Endometrial microvascular endothelial cells (primary cell): ENCODE measurements around the gene CARM1. TPM values are rescaled to one million over a fixed set of nuclear protein-coding genes. Genes with fewer than 3 reads are reported as not detected.
"Not testable (repeated sequence)": the region's sequence is repeated elsewhere in the genome, so short reads cannot be mapped to it uniquely, and the experiment has no call there.

Experiments used
- in situ Hi-C: cut with HindIII; loops from 2 replicates; pipeline ENCODE4 v1.10.0; 2017; ENCODE audit warnings: low sequenced_read_pairs, low pct_unique_long_range_greater_than_20kb; ENCODE audit errors: inconsistent ontology term
- total RNA-seq: library from RNA; depleted of rRNA; stranded (reverse); fragments of >200 nt; gene quantifications from one replicate; pipeline ENCODE4 v1.2.3, GENCODE V29; 2015; ENCODE audit errors: inconsistent ontology term

Gene CARM1
- 45.3 TPM for total RNA-seq

GRCh38 chr19:10870955-10871603 lies at the start of gene CARM1:
Gene CARM1 (plus strand): TSS chr19:10871553. CDS start chr19:10871703, 150 bp downstream.
- in situ Hi-C loops = no loop called here

GRCh38 chr19:10823690-10824089 lies 47.7 kb upstream of the CARM1 start:
- in situ Hi-C loops = no loop called here

- in situ Hi-C loops = no loop called here
Observed at GRCh38 chr19:10826231-10826630, 45.1 kb upstream of the CARM1 start.

- in situ Hi-C loops = no loop called here
Observed at GRCh38 chr19:10826846-10827245, 44.5 kb upstream of the CARM1 start.

- in situ Hi-C loops = no loop called here
Observed at GRCh38 chr19:10828981-10829821, 42.2 kb upstream of the CARM1 start.

GRCh38 chr19:10829967-10830366 lies 41.4 kb upstream of the CARM1 start:
- in situ Hi-C loops = no loop called here

GRCh38 chr19:10830370-10830769 lies 41.0 kb upstream of the CARM1 start:
- in situ Hi-C loops = no loop called here

GRCh38 chr19:10830931-10831779 lies 40.2 kb upstream of the CARM1 start:
- in situ Hi-C loops = no loop called here

GRCh38 chr19:10831987-10832938 lies 39.1 kb upstream of the CARM1 start:
- in situ Hi-C loops = no loop called here

- in situ Hi-C loops = no loop called here
Observed at GRCh38 chr19:10832939-10833296, 38.4 kb upstream of the CARM1 start.

- in situ Hi-C loops = no loop called here
Observed at GRCh38 chr19:10835089-10835753, 36.1 kb upstream of the CARM1 start.

- in situ Hi-C loops = no loop called here
Observed at GRCh38 chr19:10835754-10836478, 35.4 kb upstream of the CARM1 start, which contains the start of gene TMED1. Gene TMED1 (minus strand): TSS chr19:10836212. CDS start chr19:10836191, 21 bp downstream.

- in situ Hi-C loops = no loop called here
Observed at GRCh38 chr19:10836479-10837330, 34.6 kb upstream of the CARM1 start.

- in situ Hi-C loops = not testable (repeated sequence)
Observed at GRCh38 chr19:10837649-10838048, 33.7 kb upstream of the CARM1 start.

- in situ Hi-C loops = no loop called here
Observed at GRCh38 chr19:10838377-10838776, 33.0 kb upstream of the CARM1 start.
